Neural cell (in vitro differentiated cells): Measurements from ENCODE around the gene AFF2.

Experiments used
- CTCF ChIP-seq: fragments of 450-650 bp; IDR thresholded peaks from 2 replicates; pipeline ENCODE4 v1.5.1; 2014; ENCODE audit warnings: antibody characterized with exemption, mild to moderate bottlenecking, moderate library complexity; ENCODE audit not compliant: poor library complexity, severe bottlenecking
- EP300 ChIP-seq: fragments of 450-650 bp; conservative IDR thresholded peaks from 2 replicates; pipeline ENCODE4 v1.6.1; 2014; ENCODE audit warnings: antibody characterized with exemption, mild to moderate bottlenecking, moderate library complexity; ENCODE audit not compliant: poor library complexity, severe bottlenecking
- POLR2AphosphoS5 ChIP-seq: IDR thresholded peaks from 2 replicates; pipeline ENCODE4 v1.6.1; 2012
- RAD21 ChIP-seq: fragments of 450-650 bp; conservative IDR thresholded peaks from 2 replicates; pipeline ENCODE4 v1.6.1; 2014; ENCODE audit warnings: antibody characterized with exemption, mild to moderate bottlenecking, moderate library complexity

- no peak for TF ChIP-seq CTCF
- no peak for TF ChIP-seq RAD21
- TF ChIP-seq POLR2AphosphoS5 = no peak
- no peak for TF ChIP-seq EP300
These were observed 378.0 kb downstream of the AFF2 start for GRCh38 chrX:148878371-148878770.
